ENCODE measurements around the gene IQGAP3. TPM values are rescaled to one million over a fixed set of nuclear protein-coding genes. Genes with fewer than 3 reads are reported as not detected.

The IQGAP3 gene
- polyA plus RNA-seq, 1 of the 3 experiments (the other 2 are of a cell fraction): 15.6 TPM

DNA sequence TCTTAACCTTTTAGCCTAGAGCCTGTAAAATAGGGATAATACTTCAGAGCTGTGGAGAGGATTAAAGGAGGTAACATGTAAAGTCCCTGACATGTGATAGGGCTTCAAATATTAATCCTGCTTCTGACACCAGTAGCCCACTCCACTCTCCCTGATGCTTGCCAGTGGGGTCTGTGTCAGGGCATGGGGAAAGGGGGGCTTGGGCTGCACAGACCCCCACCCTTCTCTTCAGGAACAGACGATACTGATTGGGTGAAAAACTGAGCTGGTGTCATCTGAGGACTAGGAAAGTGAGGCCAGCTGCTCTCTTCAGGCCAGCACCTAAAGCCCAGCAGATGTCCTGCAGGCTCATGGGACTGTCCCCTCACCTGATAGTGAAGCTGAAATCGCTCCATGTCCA lies 44.8 kb downstream of the IQGAP3 start:
- Histone ChIP-seq H3K36me3 (replicated peaks in 1 of 2; ENCODE audit: control insufficient read depth in 1 of 2, insufficient read depth in 2 of 2, low read length in 1 of 2) (peaks cover 18 to 21% of the 10 kb centered on the region in 2 experiments), H3K79me2 (ENCODE audit: insufficient read depth) (no peaks in the 10 kb centered on the region), H4K20me1 (ENCODE audit: insufficient read depth) (no peaks in the 10 kb centered on the region), H3K4me2 (no peak overlapping the region), H2AFZ (ENCODE audit: low read depth) (no peak overlapping the region), H3K4me1 (ENCODE audit: control insufficient read depth in 1 of 2, insufficient read depth in 2 of 2, low read depth in 1 of 2, low read length in 1 of 2) (peaks cover 0 to 12% of the 10 kb centered on the region in 2 experiments; a peak in 1 of 4 replicates), H3K9me2 (no peaks in the 10 kb centered on the region), H3K27me3 (ENCODE audit: insufficient read depth) (no peaks in the 10 kb centered on the region), H3K27ac (ENCODE audit: low read depth in 2 of 2, low read length in 1 of 2) (no peak overlapping the region), H3K9ac (no peak overlapping the region), H3K9me3 (no peaks in the 10 kb centered on the region), H3K4me3 (ENCODE audit: low read depth in 2 of 2, low read length in 1 of 2) (no peak overlapping the region), H3F3A (replicated peaks; ENCODE audit: insufficient read depth) (peaks cover 15% of the 10 kb centered on the region)
- POLR2A ChIA-PET: no interaction called here
- CTCF ChIA-PET: interaction anchor here (0.8 to 2.2 kb wide), 5 partner anchors 21 to 142 kb away, joined by 3 to 6 read pairs (median 5); partner anchors contain the start of gene MEF2D
- DNase-seq: no peak
- TF ChIP-seq FOXM1 (IDR thresholded peaks at IDR 0.05; ENCODE audit: low read depth): no peak
- TF ChIP-seq EZH2phosphoT487 (IDR thresholded peaks at IDR 0.05; ENCODE audit: borderline replicate concordance, low read depth): no peak
- 90% methylated on average over 1 of the region's 2 CpGs for WGBS (ENCODE audit: low lambda C conversion rate)

DNA sequence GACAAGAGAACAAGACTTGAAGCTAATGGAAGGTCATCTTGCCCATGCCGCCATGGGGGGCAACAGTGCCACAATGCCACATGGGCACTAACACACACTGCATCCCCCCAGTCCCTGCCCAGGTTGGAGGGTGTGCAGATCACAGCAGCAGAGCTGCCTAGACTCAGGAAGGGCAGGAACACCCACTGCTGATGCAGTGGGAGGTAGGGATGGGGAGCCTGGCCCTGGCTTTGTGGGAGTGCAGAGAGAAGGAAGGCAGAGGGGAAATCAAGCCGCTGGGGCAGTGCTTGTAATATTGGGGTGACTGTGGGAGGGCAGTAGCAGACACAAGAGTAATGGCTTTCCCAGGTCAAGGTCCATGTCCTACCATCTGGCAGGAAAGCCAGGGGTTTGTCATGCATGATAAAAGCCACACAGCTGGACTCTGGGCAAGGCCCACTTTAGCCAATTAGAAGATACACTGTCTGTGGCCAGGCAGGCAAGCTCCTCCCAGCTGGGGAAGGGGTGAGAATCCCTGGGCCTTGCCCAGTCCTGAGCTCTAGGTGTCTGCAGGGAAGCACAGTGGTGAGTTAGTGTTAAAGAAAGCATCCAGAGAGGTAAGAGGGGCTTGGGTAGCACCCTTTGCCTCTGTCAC lies 46.4 kb downstream of the IQGAP3 start:
- TF ChIP-seq POLR2AphosphoS5 (IDR thresholded peaks at IDR 0.05; ENCODE audit: low read depth, low read length): no peak
- no peak for TF ChIP-seq MXI1 (IDR thresholded peaks at IDR 0.05; ENCODE audit: low read depth, low read length)
- no peaks in the 10 kb centered on the region for H4K20me1 ChIP-seq (ENCODE audit: insufficient read depth)
- ChIA-PET POLR2A (no interaction called here), CTCF (interaction anchor here (2.2 to 2.9 kb wide), 5 partner anchors 9 to 140 kb away, joined by 6 to 15 read pairs (median 9); no protein-coding TSS in a partner anchor)
- peaks cover 20% of the 10 kb centered on the region for H3F3A ChIP-seq (replicated peaks; ENCODE audit: insufficient read depth)
- no peaks in the 10 kb centered on the region for H3K27me3 ChIP-seq (ENCODE audit: insufficient read depth)
- no peaks in the 10 kb centered on the region for H3K79me2 ChIP-seq (ENCODE audit: insufficient read depth)
- H3K9me3 ChIP-seq: no peaks in the 10 kb centered on the region
- DNase-seq: no peak
- peaks cover 18 to 19% of the 10 kb centered on the region in 2 experiments for H3K36me3 ChIP-seq (replicated peaks in 1 of 2; ENCODE audit: control insufficient read depth in 1 of 2, insufficient read depth in 2 of 2, low read length in 1 of 2)
- H3K27ac ChIP-seq (ENCODE audit: low read depth in 2 of 2, low read length in 1 of 2): no peak overlapping the region; a peak in 1 of 4 replicates
- no peak overlapping the region for H3K4me3 ChIP-seq (ENCODE audit: low read depth in 2 of 2, low read length in 1 of 2)
- H3K4me2 ChIP-seq: no peak overlapping the region
- H2AFZ ChIP-seq (ENCODE audit: low read depth): no peak overlapping the region
- H3K4me1 ChIP-seq (ENCODE audit: control insufficient read depth in 1 of 2, insufficient read depth in 2 of 2, low read depth in 1 of 2, low read length in 1 of 2): peaks cover 0 to 12% of the 10 kb centered on the region in 2 experiments; a peak in 1 of 4 replicates
- no peaks in the 10 kb centered on the region for H3K9me2 ChIP-seq
- H3K9ac ChIP-seq: no peak overlapping the region
- 100% methylated on average over 2 of the region's 2 CpGs for WGBS (ENCODE audit: low lambda C conversion rate)

DNA sequence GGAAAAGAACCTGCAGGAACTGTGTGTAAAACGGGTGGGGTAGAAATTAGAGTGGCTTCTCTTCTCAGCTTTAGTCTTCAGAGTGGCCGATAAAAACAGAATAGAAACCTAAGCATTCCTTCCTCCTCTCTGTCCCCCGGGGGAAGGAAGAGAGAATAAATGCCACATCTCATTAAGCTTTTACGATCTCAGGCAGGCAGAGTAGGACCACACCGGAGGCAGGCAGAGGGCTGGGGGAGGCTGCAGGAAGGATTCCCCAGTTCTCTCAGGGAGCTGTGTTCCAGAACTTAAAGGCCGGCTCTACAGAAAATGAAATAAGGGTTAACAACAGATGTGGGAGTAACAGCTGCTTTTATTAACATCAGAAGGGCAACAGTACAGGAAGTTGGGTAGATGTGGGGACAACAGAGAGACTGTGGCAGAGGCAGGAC lies 47.3 kb downstream of the IQGAP3 start:
- no peak for DNase-seq
- H3K9me3 ChIP-seq: no peaks in the 10 kb centered on the region
- POLR2A ChIA-PET: no interaction called here
- H3K27ac ChIP-seq (ENCODE audit: low read depth in 2 of 2, low read length in 1 of 2): no peak overlapping the region
- H3K36me3 ChIP-seq (replicated peaks in 1 of 2; ENCODE audit: control insufficient read depth in 1 of 2, insufficient read depth in 2 of 2, low read length in 1 of 2): peaks cover 14 to 15% of the 10 kb centered on the region in 2 experiments
- peaks cover 20% of the 10 kb centered on the region for H3F3A ChIP-seq (replicated peaks; ENCODE audit: insufficient read depth)
- H3K4me2 ChIP-seq: no peak overlapping the region
- H3K4me1 ChIP-seq (ENCODE audit: control insufficient read depth in 1 of 2, insufficient read depth in 2 of 2, low read depth in 1 of 2, low read length in 1 of 2): peaks cover 0 to 12% of the 10 kb centered on the region in 2 experiments; a peak in 1 of 4 replicates
- H3K9me2 ChIP-seq: no peaks in the 10 kb centered on the region
- H2AFZ ChIP-seq (ENCODE audit: low read depth): no peak overlapping the region
- WGBS (ENCODE audit: low lambda C conversion rate): 65% methylated on average over 6 of the region's 6 CpGs
- H4K20me1 ChIP-seq (ENCODE audit: insufficient read depth): no peaks in the 10 kb centered on the region
- no peak overlapping the region for H3K4me3 ChIP-seq (ENCODE audit: low read depth in 2 of 2, low read length in 1 of 2)
- no peaks in the 10 kb centered on the region for H3K27me3 ChIP-seq (ENCODE audit: insufficient read depth)
- CTCF ChIA-PET: interaction anchor here (2.2 to 2.9 kb wide), 4 partner anchors 10 to 139 kb away, joined by 7 to 15 read pairs (median 9); no protein-coding TSS in a partner anchor
- H3K79me2 ChIP-seq (ENCODE audit: insufficient read depth): no peaks in the 10 kb centered on the region
- no peak overlapping the region for H3K9ac ChIP-seq
- TF ChIP-seq ELF1 (IDR thresholded peaks at IDR 0.05) (no peak), NRF1 (IDR thresholded peaks at IDR 0.05; ENCODE audit: low read depth, low read length) (no peak), SIN3A (IDR thresholded peaks at IDR 0.05; ENCODE audit: borderline replicate concordance, low read depth, low read length) (no peak), FOSL2 (IDR thresholded peaks at IDR 0.05; ENCODE audit: borderline replicate concordance, low read depth) (no peak), NFIC (IDR thresholded peaks at IDR 0.05; ENCODE audit: borderline replicate concordance) (no peak), TCF12 (IDR thresholded peaks at IDR 0.05) (no peak), SMC3 (IDR thresholded peaks at IDR 0.05; ENCODE audit: low read depth, low read length) (no peak), MEF2A (IDR thresholded peaks at IDR 0.05; ENCODE audit: borderline replicate concordance, low read depth) (no peak), CHD2 (IDR thresholded peaks at IDR 0.05; ENCODE audit: low read length, partially characterized antibody) (no peak), EP300 (IDR thresholded peaks at IDR 0.05; ENCODE audit: borderline replicate concordance in 1 of 2, low read depth in 1 of 2, low read length in 1 of 2) (no peak), GABPA (IDR thresholded peaks at IDR 0.05; ENCODE audit: low read depth) (no peak)
- TF ChIP-seq, protein P1, sequence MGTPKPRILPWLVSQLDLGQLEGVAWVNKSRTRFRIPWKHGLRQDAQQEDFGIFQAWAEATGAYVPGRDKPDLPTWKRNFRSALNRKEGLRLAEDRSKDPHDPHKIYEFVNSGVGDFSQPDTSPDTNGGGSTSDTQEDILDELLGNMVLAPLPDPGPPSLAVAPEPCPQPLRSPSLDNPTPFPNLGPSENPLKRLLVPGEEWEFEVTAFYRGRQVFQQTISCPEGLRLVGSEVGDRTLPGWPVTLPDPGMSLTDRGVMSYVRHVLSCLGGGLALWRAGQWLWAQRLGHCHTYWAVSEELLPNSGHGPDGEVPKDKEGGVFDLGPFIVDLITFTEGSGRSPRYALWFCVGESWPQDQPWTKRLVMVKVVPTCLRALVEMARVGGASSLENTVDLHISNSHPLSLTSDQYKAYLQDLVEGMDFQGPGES (IDR thresholded peaks at IDR 0.05; ENCODE audit: low read depth, low read length): no peak
- TF ChIP-seq, protein P2, sequence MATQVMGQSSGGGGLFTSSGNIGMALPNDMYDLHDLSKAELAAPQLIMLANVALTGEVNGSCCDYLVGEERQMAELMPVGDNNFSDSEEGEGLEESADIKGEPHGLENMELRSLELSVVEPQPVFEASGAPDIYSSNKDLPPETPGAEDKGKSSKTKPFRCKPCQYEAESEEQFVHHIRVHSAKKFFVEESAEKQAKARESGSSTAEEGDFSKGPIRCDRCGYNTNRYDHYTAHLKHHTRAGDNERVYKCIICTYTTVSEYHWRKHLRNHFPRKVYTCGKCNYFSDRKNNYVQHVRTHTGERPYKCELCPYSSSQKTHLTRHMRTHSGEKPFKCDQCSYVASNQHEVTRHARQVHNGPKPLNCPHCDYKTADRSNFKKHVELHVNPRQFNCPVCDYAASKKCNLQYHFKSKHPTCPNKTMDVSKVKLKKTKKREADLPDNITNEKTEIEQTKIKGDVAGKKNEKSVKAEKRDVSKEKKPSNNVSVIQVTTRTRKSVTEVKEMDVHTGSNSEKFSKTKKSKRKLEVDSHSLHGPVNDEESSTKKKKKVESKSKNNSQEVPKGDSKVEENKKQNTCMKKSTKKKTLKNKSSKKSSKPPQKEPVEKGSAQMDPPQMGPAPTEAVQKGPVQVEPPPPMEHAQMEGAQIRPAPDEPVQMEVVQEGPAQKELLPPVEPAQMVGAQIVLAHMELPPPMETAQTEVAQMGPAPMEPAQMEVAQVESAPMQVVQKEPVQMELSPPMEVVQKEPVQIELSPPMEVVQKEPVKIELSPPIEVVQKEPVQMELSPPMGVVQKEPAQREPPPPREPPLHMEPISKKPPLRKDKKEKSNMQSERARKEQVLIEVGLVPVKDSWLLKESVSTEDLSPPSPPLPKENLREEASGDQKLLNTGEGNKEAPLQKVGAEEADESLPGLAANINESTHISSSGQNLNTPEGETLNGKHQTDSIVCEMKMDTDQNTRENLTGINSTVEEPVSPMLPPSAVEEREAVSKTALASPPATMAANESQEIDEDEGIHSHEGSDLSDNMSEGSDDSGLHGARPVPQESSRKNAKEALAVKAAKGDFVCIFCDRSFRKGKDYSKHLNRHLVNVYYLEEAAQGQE (IDR thresholded peaks at IDR 0.05; ENCODE audit: low read depth, low read length): no peak
- TF ChIP-seq, protein P3, sequence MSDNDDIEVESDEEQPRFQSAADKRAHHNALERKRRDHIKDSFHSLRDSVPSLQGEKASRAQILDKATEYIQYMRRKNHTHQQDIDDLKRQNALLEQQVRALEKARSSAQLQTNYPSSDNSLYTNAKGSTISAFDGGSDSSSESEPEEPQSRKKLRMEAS (IDR thresholded peaks at IDR 0.05; ENCODE audit: low read depth): no peak
